Measurements from ENCODE around the gene OR4D9. TPM values are rescaled to one million over a fixed set of nuclear protein-coding genes. Genes with fewer than 3 reads are reported as not detected.
"Not testable (repeated sequence)": the region's sequence is repeated elsewhere in the genome, so short reads cannot be mapped to it uniquely, and the experiment has no call there.

OR4D9 gene
- total RNA-seq, 2 experiments from 2014 or later, result not detected

DNA sequence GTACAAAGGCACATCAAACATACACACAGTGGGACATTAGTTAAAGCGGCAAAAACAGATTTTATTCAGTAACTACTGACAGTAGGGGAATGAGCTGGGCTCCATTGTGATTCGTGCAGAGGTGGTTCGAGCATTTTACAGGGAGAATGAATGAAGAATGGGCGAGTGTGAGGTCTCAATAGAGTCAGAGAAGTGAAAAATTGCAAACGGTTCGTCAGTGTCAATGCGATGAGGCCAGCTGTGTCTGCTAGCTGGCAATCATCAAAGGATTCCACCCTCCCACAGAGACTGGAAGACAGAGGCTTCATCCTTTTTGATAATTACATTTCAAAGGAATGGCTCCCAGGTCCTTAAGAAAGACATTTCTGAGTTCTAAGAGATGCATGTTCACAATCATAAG lies 17.4 kb downstream of the OR4D9 start:
- Mint-ChIP-seq H3K9me3 (ENCODE audit: low read depth) (no peaks in the 10 kb centered on the region), H3K4me1 (no peaks in the 10 kb centered on the region), H3K36me3 (ENCODE audit: low read depth) (no peaks in the 10 kb centered on the region), H3K27me3 (no peaks in the 10 kb centered on the region), H3K4me3 (no peak overlapping the region), H3K27ac (no peak overlapping the region)
- POLR2A ChIA-PET, result no interaction called here
- intact Hi-C loops (cut with DNase I, micrococcal nuclease), result no loop called here
- ATAC-seq (no peak), DNase-seq (no peak)
- CTCF ChIA-PET, result interaction anchor here (1.1 kb wide), 1 partner anchor 21 kb away, joined by 3 read pairs; no protein-coding TSS in a partner anchor

DNA sequence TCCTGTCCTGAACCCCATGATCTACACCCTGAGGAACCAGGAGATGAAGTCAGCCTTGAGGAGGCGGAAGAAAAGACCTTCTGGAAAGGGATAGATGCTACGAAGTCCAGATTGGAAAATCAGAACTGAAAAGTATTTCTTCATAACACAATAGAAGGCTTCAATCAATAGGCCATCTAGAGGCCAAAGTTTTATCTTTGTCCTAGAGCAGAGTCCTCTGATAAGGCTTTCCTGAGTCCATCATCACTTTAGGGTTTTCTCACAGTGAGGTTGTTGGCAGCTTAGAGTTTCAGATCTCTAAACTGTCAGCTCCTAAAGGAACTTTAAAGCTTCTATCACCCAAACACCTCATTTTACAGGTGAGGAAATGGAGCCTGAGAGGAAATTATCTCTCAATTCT lies 21.3 kb downstream of the OR4D9 start:
- no peak for ATAC-seq
- no peak for DNase-seq
- Mint-ChIP-seq H3K4me3 (no peak overlapping the region), H3K36me3 (ENCODE audit: low read depth) (no peaks in the 10 kb centered on the region), H3K4me1 (peaks cover 8% of the 10 kb centered on the region), H3K9me3 (ENCODE audit: low read depth) (no peaks in the 10 kb centered on the region), H3K27ac (no peak overlapping the region), H3K27me3 (no peaks in the 10 kb centered on the region)
- ChIA-PET POLR2A (no interaction called here), CTCF (interaction anchor here (1.0 kb wide), 1 partner anchor 222 kb away, joined by 3 read pairs; no protein-coding TSS in a partner anchor)
- intact Hi-C loops (cut with DNase I, micrococcal nuclease), result loop anchor here in 1 of 2 experiments (10.0 kb wide), 1 partner anchor 58 kb away; the partner anchor contains the start of gene OR4D10

DNA sequence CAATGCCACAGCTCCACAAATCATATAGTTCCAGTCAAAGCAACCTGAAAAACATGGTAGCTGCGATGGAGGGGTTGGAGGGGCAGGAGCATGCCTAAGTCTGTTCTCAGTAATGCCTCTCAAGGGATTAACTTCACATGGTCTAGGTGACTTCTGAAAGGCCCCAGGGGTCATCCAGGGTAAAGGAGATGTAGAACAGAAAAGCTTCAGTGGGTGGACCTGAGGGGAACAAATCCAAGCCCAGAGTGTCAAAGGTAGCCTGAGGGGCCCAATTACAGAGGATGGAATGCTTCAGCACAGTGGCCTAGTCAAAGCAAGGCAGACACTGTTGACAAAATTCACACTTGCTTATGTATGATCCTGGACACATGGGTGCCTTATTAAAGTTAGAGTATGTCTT lies 23.3 kb downstream of the OR4D9 start:
- CTCF ChIA-PET, result interaction anchor here (0.9 to 1.8 kb wide), 2 partner anchors 10 to 15 kb away, joined by 3 to 8 read pairs; no protein-coding TSS in a partner anchor

DNA sequence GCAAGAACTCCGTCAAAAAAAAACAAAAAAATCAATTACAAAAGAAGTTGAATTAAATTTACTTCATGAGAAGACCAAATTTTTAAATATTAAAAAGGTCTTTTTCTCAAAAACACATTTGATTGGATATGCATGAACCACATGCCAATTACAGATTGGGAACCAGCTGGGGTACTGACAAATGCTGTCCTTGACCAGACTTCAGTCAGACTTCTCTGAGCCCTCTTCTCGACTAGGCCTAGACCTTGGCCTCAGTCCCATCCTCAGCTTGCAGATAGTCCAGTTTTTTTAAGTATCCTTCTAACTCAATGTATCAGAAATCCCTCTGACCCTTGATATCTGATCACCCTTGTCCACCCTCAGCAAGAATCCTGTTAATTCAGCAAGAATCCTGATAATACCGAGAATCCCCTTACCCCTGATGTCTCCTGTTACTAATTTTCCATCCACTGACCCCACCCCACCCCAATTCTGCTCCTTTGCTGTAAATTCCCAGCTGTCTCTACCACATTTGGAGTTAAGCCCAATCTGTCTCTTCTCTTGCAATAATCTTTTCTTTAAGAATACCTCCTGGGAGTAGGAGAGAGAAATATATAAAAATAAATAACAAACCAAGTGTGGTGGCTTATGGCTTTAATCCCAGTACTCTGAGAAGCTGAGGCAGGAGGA lies 30.9 kb downstream of the OR4D9 start:
- CTCF ChIA-PET, result no interaction called here
- ATAC-seq (no peak), DNase-seq (no peak)
- Mint-ChIP-seq H3K27ac (no peak overlapping the region), H3K9me3 (ENCODE audit: low read depth) (no peaks in the 10 kb centered on the region), H3K27me3 (no peaks in the 10 kb centered on the region), H3K36me3 (ENCODE audit: low read depth) (no peaks in the 10 kb centered on the region), H3K4me3 (no peak overlapping the region), H3K4me1 (peaks cover 18% of the 10 kb centered on the region)
- intact Hi-C loops (cut with DNase I, micrococcal nuclease), result no loop called here
- POLR2A ChIA-PET, result no interaction called here

More for the DNA sequence above, 23.3 kb downstream of the OR4D9 start:
- Mint-ChIP-seq H3K4me1 (peaks cover 13% of the 10 kb centered on the region), H3K36me3 (ENCODE audit: low read depth) (no peaks in the 10 kb centered on the region), H3K27me3 (no peaks in the 10 kb centered on the region), H3K4me3 (no peak overlapping the region), H3K27ac (no peak overlapping the region), H3K9me3 (ENCODE audit: low read depth) (no peaks in the 10 kb centered on the region)
- intact Hi-C loops (cut with DNase I, micrococcal nuclease), result loop anchor here in 1 of 2 experiments (5.0 to 10.0 kb wide), 2 partner anchors 60 to 133 kb away; partner anchors contain the start of genes OR4D10 and PATL1
- ATAC-seq, result no peak
- DNase-seq, result no peak
- POLR2A ChIA-PET, result no interaction called here

DNA sequence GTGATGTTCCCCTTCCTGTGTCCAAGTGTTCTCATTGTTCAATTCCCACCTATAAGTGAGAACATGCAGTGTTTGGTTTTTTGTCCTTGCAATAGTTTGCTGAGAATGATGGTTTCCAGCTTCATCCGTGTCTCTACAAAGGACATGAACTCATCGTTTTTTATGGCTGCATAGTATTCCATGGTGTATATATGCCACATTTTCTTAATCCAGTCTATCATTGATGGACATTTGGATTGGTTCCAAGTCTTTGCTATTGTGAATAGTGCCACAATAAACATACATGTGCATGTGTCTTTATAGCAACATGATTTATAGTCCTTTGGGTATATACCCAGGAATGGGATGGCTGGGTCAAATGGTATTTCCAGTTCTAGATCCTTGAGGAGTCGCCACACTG lies 32.4 kb downstream of the OR4D9 start:
- ATAC-seq; H3K27ac Mint-ChIP-seq; POLR2A ChIA-PET; H3K36me3 Mint-ChIP-seq (ENCODE audit: low read depth); H3K27me3 Mint-ChIP-seq; H3K9me3 Mint-ChIP-seq (ENCODE audit: low read depth); DNase-seq; H3K4me3 Mint-ChIP-seq; intact Hi-C loops (cut with DNase I, micrococcal nuclease): not testable (repeated sequence)
- H3K4me1 Mint-ChIP-seq, result peaks cover 11% of the 10 kb centered on the region
- CTCF ChIA-PET, result interaction anchor here (0.6 kb wide), 1 partner anchor 391 kb away, joined by 3 read pairs; no protein-coding TSS in a partner anchor

DNA sequence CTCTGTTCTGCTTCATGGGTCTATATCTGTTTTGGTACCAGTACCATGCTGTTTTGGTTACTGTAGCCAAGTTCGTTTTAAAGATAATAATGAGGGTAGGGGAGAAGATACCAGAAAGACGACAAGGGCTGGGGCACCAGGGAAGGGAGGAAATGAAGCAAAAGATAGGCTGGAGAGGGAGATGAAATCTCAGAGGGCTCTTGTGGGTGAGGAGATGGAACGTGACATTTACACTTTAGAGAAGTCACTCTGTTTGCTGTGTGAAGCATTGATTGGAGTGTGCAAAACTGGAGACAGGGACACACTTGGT lies 33.5 kb downstream of the OR4D9 start:
- intact Hi-C loops (cut with DNase I, micrococcal nuclease), result no loop called here
- ChIA-PET POLR2A (no interaction called here), CTCF (no interaction called here)
- peak overlapping the region; percentile 29 for H3K27ac Mint-ChIP-seq
- DNase-seq (no peak), ATAC-seq (no peak)
- peaks cover 20% of the 10 kb centered on the region for H3K4me1 Mint-ChIP-seq
- H3K4me3 Mint-ChIP-seq, result no peak overlapping the region
- H3K36me3 Mint-ChIP-seq (ENCODE audit: low read depth), result no peaks in the 10 kb centered on the region
- no peaks in the 10 kb centered on the region for H3K27me3 Mint-ChIP-seq
- no peaks in the 10 kb centered on the region for H3K9me3 Mint-ChIP-seq (ENCODE audit: low read depth)

DNA sequence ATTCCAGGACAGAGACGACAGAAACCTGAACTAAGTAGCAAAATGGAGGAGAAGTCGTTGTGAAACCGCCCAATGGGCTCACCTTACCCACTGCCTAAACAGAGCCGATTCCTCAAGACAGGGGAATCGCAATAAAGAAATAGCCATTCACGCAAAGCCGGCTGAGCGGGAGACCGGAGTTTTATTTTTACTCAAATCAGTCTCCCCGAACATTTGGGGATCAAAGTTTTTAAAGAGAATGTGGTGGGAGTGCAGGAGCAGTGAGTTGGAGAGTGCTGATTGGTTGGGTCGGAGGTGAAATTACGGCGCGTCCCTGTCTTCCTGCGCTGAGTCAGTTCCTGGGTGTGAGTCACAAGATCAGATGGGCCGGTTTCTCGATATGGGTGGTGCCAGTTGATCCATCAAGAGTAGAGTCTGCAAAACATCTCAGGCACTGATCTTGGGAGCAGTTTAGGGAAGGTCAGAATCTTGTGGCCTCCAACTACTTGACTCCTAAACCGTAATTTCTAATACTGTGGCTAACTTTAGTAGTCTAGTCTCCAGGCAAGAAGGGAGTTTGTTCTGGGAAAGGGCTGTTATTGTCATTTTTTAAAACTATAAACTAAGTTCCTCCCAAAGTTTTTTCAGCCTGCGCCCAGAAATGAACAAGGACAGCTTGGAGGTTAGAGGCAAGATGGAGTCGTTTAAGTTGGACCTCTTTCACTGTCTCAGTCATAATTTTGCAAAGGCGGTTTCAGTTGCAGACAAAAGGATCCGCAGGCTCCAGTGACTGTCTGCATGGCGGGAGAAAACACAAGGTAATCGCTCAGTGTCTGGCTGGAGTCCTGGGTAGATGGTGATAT lies 34.1 kb downstream of the OR4D9 start:
- peaks cover 20% of the 10 kb centered on the region for H3K4me1 Mint-ChIP-seq
- H3K9me3 Mint-ChIP-seq (ENCODE audit: low read depth), result no peaks in the 10 kb centered on the region
- CTCF ChIA-PET, result no interaction called here
- DNase-seq (no peak), ATAC-seq (no peak)
- H3K27ac Mint-ChIP-seq, result no peak overlapping the region
- no peaks in the 10 kb centered on the region for H3K27me3 Mint-ChIP-seq
- no peak overlapping the region for H3K4me3 Mint-ChIP-seq
- no peaks in the 10 kb centered on the region for H3K36me3 Mint-ChIP-seq (ENCODE audit: low read depth)
- intact Hi-C loops (cut with DNase I, micrococcal nuclease), result no loop called here
- POLR2A ChIA-PET, result no interaction called here

DNA sequence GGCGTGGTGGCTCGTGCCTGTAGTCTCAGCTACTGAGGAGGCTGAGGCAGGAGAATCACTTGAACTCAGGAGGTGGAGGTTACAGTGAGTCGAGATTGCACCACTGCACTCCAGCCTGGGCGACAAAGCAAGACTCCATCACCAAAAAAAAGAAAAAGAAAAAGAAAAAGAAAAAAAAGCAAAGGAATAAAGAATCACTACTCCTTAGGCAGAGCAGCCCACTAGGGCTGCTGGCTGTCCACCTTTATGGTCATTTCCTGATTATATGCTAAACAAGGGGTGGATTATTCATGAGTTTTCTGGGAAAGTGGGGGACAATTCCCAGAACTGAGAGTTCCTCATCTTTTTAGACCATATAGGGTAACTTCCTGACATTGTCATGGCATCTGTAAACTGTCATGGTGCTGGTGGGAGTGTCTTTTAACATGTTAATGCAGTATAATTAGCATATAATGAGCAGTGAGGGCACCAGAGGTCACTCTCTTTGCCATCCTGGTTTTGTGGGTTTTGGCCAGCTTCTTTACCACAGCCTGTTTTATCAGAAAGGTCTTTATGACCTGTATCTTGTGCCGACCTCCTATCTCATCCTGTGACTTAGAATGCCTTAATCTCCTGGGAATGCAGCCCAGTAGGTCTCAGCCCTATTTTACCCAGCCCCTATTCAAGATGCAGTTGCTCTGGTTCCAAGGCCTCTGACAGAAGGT lies 36.4 kb downstream of the OR4D9 start:
- H3K9me3 Mint-ChIP-seq (ENCODE audit: low read depth); DNase-seq; H3K27me3 Mint-ChIP-seq; intact Hi-C loops (cut with DNase I, micrococcal nuclease); CTCF ChIA-PET; ATAC-seq; H3K27ac Mint-ChIP-seq; H3K36me3 Mint-ChIP-seq (ENCODE audit: low read depth); POLR2A ChIA-PET; H3K4me3 Mint-ChIP-seq: not testable (repeated sequence)
- peaks cover 34% of the 10 kb centered on the region for H3K4me1 Mint-ChIP-seq

DNA sequence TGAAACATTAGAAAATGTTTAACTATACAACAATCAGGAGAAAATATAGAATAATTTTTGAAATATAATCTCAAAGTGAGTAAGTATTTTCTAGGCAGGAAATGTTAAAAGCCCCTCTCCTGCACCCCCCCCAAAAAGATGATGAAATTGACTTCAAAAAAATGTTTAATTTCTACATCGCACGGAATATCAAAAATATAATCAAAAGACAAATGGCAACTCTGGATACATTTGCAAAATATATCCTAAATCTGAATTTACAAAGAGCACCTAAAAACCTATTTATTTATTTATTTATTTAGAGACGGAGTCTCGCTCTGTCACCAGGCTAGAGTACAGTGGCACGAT lies 36.9 kb downstream of the OR4D9 start:
- ChIA-PET CTCF (interaction anchor here (0.6 kb wide), 2 partner anchors 9 to 280 kb away, joined by 3 read pairs; no protein-coding TSS in a partner anchor), POLR2A (no interaction called here)
- Mint-ChIP-seq H3K27ac (no peak overlapping the region), H3K27me3 (peaks cover 2% of the 10 kb centered on the region), H3K9me3 (ENCODE audit: low read depth) (no peaks in the 10 kb centered on the region), H3K4me3 (no peak overlapping the region), H3K36me3 (ENCODE audit: low read depth) (peaks cover 3% of the 10 kb centered on the region), H3K4me1 (peaks cover 34% of the 10 kb centered on the region)
- intact Hi-C loops (cut with DNase I, micrococcal nuclease), result no loop called here
- no peak for ATAC-seq
- DNase-seq, result no peak

DNA sequence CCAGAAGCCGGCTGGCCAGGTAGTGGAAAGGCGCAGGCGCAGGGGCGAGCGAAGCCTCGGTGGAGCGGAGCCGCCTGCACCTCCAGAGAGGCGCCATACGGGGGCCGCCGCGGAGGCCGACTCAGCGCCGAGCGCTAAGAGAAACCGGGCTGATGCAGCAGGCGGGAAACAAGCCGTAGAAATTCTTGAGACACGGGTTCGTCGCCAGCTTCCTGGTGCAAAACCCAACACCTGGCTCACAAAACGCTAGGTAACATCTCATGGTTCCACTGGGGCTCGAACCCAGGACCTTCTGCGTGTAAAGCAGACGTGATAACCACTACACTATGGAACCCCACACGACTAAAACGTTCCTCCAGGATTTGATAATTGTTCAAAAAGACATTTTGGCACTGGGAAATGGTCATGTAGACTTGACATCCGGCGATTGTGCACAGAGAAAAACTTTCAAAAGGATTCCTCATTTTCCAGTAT lies 39.1 kb downstream of the OR4D9 start:
- POLR2A ChIA-PET, result interaction anchor here (0.6 to 1.5 kb wide), 3 partner anchors 11 to 65 kb away, joined by 3 to 5 read pairs (median 4); partner anchors contain the start of gene OSBP
- intact Hi-C loops (cut with DNase I, micrococcal nuclease), result loop anchor here (1.0 to 10.0 kb wide), 10 partner anchors 10 to 1886 kb away; partner anchors contain the start of genes PATL1 (in 2 of the 2), FAM111A (in 1 of the 2), LPXN (in 1 of the 2) and OSBP (in 1 of the 2)
- Mint-ChIP-seq H3K27me3 (peaks cover 2% of the 10 kb centered on the region), H3K36me3 (ENCODE audit: low read depth) (peaks cover 3% of the 10 kb centered on the region), H3K27ac (peak overlapping the region; percentile 96), H3K9me3 (ENCODE audit: low read depth) (no peaks in the 10 kb centered on the region), H3K4me3 (peak overlapping the region; percentile 79), H3K4me1 (peaks cover 28% of the 10 kb centered on the region)
- ATAC-seq (peak; percentile 91), DNase-seq (peak; percentile 95)
- CTCF ChIA-PET, result interaction anchor here (0.9 to 4.2 kb wide), 8 partner anchors 8 to 119 kb away, joined by 3 to 22 read pairs (median 4); partner anchors contain the start of gene PATL1
